ENCODE data around the gene ANKRD6.

- no peak for TF ChIP-seq GATA2 (IDR thresholded peaks at IDR 0.05; ENCODE audit: low read depth, low read length)
- TF ChIP-seq GATA3 (IDR thresholded peaks at IDR 0.05; ENCODE audit: low read depth, low read length): no peak
Measured at GRCh38 chr6:89667872-89668556, 235.1 kb downstream of the ANKRD6 start.

Measured in SH-SY5Y (cell line).